NCI-H345 (cell line): ENCODE data around the gene NOS1.
"Not testable (repeated sequence)": the region's sequence is repeated elsewhere in the genome, so short reads cannot be mapped to it uniquely, and the experiment has no call there.

ENCODE experiments used
- DNase-seq: peaks from one replicate; lab custom pipeline; 2025; lab: John Stamatoyannopoulos, UW

NOS1 gene

DNA sequence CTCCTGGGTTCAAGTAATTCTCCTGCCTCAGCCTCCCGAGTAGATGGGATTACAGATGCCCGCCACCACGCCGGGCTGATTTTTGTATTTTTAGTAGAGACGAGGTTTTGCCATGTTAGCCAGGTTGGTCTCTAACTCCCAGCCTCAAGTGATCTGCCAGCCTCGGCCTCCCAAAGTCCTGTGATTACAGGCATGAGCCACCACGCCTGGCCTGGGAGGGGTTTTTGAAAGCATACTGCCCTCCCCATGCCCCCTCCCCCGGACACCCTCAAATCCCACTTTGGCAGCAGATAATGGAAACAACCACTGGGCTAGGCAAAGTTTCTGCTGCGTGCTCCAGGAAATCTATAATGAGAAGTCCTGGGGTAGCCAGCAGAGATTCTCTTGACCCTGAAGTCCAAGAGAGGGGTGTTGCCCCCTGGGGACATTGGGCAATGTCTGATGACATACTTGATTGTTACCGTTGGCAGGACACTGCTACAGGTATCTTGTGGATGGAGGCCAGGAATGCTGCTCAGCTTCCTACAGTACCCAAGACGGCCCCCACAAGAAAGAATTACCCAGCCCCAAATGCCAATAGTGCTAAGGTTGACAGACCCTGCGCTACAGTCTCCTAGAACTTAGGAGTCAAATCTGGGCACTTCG lies 152.5 kb downstream of the NOS1 start:
- DNase-seq = no peak

DNA sequence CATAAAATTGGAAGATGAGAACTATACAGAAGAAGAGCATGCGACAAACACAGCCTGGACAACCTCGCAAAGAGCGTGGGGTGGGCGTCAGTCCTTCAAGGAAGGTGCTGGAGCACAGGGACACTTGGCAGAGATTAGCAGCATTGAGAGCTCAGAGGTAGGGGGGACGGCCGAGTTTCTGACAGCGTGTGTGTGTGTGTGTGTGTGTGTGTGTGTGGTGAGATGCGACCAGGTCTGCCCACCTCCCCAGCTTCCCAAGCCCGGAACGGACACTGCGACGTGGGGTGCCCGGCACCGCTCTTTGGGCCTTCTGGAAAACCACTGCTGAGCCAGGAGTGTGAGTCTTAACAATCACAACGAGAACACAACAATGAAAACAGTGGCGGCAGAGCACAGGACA lies 153.2 kb downstream of the NOS1 start:
- DNase-seq = no peak

DNA sequence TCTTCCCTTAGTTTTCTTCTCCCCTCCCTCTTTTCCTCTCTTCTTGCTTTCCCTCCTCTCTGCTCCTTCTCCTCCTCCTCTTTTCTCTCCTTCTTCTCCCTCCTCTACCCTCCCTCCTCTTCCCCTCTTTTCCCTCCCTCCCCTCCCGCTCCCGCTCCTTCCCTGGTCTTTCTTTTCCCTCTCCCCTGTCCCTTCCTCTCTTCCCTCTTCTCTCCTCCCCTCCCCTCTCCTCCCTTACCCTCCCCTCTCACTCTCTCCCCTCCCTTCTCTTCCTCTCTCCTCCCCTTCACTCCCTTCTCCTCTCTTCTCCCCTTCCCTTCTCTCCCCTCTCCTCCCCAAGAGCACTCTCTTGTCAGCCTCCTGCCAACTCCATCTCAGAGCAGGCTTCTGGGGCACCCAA lies 153.8 kb downstream of the NOS1 start:
- DNase-seq = no peak

DNA sequence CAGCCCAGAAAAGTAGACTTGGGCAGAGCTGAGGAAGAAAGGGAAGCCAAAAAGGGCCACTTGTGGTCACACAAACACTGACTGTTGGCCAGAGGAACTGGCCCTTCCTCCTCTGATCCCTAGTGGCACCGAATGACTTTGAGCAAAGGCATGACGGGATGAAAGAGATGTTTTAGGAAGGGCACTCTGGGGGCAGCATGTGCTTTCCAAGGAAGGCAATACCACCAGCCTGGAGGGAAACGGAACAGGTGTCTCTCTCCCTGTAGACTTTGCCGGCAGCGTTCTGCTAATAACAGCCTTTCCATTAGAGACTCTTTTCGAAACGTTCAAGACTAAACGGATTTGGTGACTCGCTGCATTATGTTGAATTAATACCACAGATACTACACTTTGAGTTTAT lies 158.9 kb downstream of the NOS1 start:
- DNase-seq = no peak

DNA sequence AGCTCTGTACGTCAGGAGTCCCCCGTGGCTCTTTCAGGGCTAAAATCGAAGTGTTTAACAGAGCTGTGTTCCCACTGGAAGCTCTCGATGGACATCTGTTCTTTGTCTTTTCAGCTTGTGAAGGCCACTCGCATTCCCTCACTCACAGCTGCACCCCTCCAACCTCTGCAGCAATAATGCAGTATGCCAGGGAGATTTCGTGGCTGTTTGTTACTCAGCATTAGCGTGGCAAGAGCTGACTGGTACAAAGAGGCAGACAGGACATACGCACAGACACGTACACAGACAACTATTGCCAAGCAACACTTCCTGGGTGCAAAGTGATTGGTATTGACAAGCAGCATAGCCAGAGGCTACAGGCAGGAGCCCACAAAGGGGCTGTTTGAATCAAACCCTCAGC lies 159.4 kb downstream of the NOS1 start:
- DNase-seq = no peak

DNA sequence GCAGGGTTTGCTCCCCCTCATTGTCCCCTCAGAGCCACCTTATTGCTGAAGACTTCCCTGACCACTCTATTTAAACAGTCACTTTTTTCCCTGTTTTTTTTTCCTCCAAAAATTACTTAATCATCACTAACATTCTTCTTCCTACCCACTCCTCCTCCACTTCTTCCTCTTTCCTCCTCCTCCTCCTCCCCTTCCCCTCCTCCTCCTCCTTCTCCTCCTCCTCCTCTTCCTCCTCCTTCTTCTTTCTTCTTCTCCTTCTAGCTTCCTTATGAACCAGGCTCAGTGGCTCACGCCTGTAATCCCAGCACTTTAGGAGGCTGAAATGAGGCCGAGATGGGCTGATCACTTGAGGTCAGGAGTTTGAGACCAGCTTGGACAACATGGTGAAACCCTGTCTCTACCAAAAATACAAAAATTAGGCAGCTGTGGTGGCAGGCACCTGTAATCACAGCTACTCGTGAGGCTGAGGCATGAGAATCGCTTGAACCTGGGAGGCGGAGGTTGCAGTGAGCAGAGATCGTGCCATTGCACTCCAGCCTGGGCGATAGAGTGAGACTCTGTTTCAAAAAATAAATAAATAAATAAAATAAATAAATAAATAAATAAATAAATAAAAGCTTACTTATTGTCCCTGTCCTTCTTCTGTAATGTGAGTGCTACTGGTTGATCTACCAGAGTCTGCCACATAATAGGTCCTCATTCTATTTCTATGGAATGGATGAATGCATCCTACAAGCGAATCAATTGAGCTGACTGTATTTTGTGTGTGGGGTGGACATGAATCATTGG lies 161.3 kb downstream of the NOS1 start:
- not testable (repeated sequence) for DNase-seq

DNA sequence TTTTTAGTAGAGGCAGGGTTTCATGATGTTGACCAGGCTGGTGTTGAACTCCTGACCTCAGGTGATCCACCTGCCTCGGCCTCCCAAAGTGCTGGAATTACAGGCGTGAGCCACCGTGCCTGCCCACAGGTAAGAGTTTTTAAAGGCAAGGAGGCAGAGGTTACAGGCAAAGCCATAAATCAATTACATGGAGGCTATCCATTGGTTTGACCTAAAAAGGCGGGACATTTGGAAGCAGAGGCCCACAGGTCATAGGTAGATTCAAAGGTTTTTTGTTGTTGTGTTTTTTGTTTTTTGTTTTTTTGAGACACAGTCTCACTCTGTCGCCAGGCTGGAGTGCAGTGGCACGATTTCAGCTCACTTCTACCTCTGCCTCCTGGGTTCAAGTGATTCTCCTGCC lies 165.1 kb downstream of the NOS1 start:
- DNase-seq = not testable (repeated sequence)

DNA sequence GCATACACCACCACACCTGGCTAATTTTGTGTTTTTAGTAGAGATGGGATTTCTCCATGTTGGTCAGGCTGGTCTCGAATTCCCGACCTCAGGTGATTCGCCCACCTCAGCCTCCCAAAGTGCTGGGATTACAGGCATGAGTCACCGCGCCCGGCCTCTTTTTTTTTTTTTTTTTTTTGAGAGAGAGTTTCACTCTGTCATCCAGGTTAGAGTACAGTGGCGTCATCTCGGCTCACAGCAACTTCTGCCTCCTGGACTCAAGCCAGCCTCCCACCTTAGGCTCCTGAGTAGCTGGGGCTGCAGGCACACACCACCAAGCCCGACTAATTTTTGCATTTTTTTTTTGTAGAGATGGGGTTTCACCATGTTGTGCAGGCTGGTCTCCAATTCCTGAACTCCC lies 166.4 kb downstream of the NOS1 start:
- not testable (repeated sequence) for DNase-seq

DNA sequence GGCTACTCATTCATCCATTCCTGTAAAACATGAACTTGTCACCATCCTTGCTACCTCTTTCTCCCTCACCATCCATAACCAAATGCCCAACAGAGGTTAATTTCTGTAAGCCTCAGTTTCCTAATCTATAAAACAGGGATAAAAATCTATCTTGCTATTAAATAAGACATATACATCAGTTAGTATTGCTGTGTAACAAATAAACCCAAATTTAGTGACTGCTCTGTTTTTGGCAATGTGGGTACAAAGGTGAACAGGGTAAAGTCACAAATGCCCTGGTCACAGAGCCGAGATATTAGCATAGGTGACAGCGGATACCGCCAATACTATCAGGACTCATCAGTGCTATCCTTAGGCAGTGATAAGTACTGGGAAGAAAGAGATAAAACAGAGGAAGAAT lies 167.5 kb downstream of the NOS1 start:
- no peak for DNase-seq

DNA sequence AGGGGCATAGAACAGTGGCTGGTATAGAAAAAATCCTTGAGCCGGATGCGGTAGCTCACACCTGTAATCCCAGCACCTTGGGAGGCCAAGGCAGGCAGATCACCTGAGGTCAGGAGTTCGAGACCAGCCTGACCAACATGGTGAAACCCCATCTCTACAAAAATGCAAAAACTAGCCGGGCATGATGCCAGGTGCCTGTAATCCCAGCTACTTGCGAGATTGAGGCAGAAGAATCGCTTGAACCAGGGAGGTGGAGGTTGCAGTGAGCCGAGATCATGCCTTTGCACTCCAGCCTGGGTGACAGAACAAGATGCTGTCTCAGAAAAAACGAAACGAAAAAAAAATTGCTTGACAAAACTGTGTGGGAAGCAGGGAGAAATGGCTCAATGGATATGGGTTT lies 168.8 kb downstream of the NOS1 start:
- DNase-seq = not testable (repeated sequence)

DNA sequence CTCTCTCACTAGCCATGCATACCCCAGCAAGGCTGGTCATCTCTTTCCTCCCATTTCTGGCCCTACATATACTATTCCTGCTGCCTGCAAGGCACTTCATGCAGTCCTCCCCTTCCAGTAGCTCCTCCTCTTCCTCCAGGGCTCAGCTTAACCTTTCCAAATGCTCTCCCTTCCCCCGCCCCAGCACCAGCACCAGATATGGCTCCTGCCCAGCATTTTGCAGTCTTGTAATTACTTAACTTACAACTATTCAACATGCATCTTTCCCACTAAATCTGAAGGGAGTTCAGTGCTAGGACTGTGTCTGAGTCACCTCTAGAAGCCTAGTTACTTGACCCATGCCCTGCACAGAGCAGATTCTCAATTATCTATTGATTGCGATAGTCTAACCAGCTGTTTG lies 169.4 kb downstream of the NOS1 start:
- DNase-seq = no peak

DNA sequence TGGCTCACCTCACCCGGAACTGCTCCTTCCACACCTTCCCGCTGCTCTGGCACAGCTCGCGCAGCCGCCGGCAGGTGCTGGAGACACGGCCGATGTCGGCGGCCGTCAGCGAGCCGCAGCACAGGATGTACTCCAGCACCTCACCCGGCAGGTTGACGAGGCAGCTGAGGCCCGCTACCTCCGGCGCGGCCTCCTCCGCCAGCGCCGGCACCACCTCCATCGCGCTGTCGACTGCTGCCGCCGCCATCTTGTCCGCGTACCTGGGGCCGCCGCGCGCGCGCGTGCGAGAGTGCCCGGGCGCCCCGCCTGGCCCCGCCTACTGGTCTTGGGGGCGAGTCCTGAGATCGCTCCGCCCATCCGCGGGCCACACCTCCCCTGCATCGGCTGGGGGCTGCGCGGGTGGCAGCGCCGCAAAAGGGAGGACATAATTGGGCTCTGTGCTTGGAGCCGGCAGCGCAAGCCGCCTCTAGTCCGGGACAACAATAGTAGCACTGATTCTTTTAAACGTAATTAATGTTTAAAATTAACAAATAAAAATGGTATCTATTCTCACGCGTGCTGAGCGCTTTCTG lies 171.1 kb downstream of the NOS1 start, which contains the start of gene FBXO21:
FBXO21 (minus strand) TSS at position 261 of the 572 bp plus-strand sequence; CDS start at position 247, 14 bp downstream.
- peak; percentile 93 for DNase-seq

DNA sequence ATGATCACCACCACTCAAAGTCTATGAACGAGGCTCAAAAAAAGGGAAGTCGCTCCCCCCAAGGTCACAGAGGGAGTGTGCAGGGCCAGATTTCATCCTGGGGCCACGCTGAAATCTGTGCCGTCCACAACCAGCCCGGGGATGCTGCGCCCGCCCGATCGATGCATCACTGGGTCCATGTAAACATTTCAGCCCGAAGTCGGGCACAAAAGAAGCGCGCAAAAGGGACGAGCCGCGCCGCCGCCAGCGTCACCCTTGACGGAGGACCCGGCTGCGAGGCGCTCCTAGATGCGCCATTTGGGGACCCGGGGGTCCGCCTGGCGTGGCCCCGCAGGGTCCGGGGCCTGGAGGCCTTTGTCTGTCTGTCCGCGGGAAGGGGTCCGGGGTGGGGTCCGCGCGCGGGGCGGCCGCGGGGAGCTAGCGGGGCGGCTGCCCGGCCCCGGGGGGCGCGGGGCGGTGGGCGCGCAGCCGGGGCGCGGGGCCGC lies 171.7 kb downstream of the NOS1 start:
- DNase-seq = peak; percentile 49

DNA sequence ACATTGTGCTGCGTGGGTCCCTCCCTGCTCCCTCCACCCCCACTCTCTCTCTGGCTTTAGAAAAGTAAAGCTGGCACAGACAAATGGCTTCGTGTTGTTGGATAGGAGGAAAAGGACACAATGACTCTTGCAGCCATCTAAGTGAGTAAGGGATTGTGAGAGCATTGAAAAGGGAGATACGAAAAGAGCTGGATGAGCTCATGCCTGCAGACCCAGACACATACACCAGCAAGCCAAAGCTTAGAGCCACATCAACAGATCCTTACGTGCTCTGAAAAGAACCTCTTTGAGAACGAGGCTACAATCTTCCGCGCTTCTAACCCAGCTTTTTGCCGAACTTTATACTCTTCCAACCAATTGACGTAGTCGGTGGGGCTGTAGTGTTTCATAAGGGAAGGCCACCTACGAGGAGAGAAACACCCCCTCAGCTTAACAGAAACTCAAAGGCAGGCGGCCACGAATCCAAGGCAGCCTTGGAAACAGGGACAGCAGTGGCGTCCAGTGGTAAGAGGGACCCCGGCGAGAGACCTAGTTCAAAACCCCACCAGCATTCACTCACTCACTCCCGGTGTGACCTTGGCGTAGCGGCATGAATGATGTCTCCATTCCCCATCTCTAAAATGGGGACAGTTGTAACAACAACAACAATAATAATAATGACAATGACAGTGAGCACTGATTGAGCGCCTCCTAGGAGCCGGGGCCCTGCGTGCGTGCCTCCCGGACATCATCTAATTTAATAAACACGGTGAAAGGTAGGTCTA lies 172.3 kb downstream of the NOS1 start:
- DNase-seq = no peak

DNA sequence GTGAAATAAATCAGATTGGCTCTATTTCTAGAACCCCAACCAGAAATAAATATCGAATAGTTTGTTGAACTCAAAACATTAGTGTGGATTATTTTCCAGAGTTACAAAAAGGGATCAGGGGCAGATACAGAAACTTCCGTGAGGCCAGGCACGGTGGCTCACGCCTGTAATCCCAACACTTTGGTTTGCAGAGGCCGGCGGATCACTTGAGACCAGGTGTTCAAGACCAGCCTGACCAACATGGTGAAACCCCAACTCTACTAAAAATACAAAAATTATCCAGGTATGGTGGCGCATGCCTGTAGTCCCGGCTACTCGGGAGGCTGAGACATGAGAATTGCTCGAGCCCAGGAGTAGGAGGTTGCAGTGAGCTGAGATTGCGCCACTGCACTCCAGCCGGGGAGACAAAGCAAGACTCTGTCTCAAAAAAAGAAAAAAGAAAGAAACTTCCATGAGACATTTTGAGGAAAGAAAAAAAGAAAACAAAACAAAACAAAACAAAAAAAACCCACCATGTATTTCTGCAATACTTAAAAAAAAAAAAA lies 173.2 kb downstream of the NOS1 start:
- DNase-seq = no peak

DNA sequence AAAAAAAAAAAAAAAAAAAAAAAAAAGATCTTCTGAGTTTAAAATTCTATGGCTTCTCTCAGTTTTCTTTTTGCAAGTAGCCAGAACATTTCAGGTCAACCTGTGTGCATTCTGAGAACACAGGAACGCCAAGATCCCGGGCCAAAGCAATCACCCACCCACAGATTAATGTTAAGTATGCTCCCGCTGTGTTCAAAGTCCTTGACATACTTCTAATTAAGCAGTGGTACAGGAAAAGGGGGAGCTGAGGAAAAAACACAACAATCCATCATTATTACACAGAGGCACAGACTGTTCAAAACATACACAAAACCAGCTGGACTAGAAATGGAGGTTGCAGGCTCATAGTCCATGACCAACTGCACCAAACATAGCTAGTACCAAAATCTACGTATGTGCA lies 174.0 kb downstream of the NOS1 start:
- no peak for DNase-seq

DNA sequence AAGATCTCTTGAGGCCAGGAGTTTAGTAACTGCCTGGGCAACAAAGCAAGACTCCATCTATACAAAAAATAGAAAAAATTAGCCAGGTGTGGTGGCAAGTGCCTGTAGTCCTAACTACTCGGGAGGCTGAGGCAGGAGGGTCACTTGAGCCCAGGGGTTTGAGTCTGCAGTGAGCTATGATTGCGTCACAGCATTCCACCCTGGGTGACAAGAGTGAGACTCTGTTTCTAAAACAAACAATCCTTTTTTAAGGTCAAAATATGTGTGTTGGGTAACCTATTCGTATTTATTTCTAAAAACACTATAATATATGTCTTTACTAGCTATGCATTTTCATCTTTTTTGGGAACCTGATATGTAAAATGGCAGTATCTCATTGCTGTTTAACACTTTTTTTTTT lies 178.6 kb downstream of the NOS1 start:
- DNase-seq = no peak

DNA sequence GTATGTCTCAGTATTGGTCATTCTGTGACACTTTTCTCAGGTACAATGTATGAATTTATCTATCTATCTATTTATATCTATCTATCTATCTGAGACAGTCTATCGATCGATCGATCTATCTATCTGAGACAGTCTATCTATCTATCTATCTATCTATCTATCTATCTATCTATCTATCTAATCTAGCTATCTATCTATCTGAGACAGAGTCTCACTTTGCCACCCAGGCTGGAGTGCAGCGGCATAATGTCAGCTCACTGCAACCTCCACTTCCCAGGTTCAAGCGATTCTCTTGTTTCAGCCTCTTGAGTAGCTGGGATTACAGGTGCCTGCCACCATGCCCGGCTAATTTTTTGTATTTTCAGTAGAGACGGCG lies 180.0 kb downstream of the NOS1 start:
- not testable (repeated sequence) for DNase-seq

DNA sequence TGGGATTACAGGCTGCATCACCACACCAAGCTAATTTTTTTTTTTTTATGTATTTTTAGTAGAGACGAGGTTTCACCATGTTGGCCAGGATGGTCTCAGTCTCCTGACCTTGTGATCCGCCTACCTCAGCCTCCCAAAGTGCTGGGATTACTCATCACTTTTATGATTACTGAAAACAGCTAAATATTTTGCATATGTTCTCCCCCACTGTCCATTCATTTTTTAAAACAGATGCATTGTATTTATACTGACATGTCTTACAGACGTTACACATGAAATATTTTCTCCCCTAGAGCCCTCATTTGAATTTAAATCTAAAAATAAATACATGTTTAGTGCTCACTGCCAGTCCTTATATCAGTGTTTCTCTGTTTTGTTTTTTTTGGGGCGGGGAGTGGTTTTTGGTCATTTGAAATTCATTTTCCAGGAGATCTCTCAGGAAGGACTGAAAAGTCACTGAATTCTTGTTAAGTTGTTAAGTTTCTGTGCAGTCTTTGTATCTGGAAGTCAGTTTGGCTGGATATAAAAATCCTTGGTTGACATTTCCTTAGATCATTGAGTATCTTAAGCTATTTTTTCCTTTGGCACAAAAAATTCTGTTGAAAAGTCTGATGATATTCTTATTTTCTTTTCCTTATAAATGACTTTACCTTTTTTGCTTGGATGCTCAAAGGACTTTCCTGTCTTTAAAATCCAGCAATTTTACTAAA lies 180.5 kb downstream of the NOS1 start:
- DNase-seq = no peak

DNA sequence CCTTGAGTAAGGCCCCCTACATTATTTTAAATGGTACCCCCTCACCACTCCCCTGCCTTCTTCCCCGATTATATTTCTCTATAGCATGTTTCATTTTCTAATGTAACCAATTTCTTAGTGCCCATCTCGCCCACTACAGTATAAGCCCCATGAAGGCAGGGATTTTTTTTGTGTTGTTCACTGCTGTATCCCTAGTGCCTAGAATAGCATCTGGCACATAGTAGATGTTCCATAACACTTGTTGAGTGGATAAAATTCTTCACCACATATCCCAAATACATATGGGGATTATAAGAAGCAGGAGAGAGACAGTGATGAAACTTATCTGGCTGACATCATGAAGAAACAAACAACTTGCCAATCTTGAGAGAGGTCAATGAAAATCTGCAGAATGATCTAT lies 182.7 kb downstream of the NOS1 start:
- DNase-seq = no peak

DNA sequence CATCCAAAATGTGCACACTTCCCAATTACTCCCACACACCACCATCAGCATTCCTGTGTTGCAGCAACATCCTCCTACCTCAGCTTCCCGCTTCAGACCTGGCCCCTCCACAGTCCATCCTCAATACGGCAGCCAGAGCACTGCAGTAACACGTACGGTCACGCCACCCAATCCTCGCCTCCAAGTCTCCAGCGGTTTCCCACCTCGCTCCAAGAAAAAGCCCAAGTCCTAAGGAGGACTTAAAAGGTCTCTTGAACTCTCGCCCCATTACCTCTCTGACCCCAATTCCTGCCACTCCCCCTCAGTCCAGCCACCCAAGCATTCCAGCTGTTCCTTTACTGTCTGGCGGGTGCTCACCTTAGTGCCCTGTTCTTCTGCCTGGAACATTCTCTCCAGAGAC lies 183.1 kb downstream of the NOS1 start:
- no peak for DNase-seq

DNA sequence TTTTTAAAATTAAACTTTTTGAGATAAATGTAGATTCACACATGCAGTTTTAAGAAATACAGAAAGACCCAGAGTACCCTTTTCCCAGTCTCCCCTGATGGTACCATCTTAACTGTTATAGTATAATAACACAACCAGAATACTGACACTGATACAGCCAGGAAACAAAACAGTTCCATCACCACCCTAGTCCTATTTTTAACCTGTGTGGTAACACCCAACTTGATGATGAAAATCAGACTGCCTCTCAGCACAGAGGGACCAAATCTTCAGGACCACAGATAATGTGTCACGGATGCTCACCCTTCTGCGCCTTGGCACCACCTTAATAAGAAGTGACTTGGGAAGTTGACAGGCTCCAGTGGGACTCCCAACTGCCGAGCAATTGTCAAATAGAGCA lies 189.3 kb downstream of the NOS1 start:
- no peak for DNase-seq
